ENCODE data around the gene ATP8A2.

ATP8A2 gene

GRCh38 chr13:25422153-25422552 is 50.4 kb downstream of the ATP8A2 start:
- no peaks in the 10 kb centered on the region for H3K9me3 ChIP-seq (ENCODE audit: low read depth, low read length)
- DNase-seq (ENCODE audit: low read depth, low spot score), result no peak
- no peak overlapping the region for H3K9ac ChIP-seq (ENCODE audit: insufficient read length)
- H3K36me3 ChIP-seq (ENCODE audit: insufficient read depth, low read length), result no peaks in the 10 kb centered on the region
- H3K4me3 ChIP-seq, result no peak overlapping the region
- no peak overlapping the region for H3K27ac ChIP-seq
- no peak for TF ChIP-seq EZH2 (IDR thresholded peaks at IDR 0.05)

GRCh38 chr13:25423831-25424230 is 52.1 kb downstream of the ATP8A2 start:
- Histone ChIP-seq H3K9ac (ENCODE audit: insufficient read length) (no peak overlapping the region), H3K36me3 (ENCODE audit: insufficient read depth, low read length) (no peaks in the 10 kb centered on the region), H3K27ac (no peak overlapping the region), H3K9me3 (ENCODE audit: low read depth, low read length) (no peaks in the 10 kb centered on the region), H3K4me3 (no peak overlapping the region)
- DNase-seq (ENCODE audit: low read depth, low spot score), result no peak
- TF ChIP-seq POLR2AphosphoS5 (IDR thresholded peaks at IDR 0.05; ENCODE audit: borderline replicate concordance, low read depth, low read length) (no peak), EZH2 (IDR thresholded peaks at IDR 0.05) (no peak), FOXP2 (optimal IDR thresholded peaks at IDR 0.05; ENCODE audit: control extremely low read depth, extremely low read length, insufficient read depth) (no peak)

GRCh38 chr13:25429466-25429865 is 57.7 kb downstream of the ATP8A2 start:
- Histone ChIP-seq H3K9ac (ENCODE audit: insufficient read length) (no peak overlapping the region), H3K27ac (no peak overlapping the region), H3K9me3 (ENCODE audit: low read depth, low read length) (no peaks in the 10 kb centered on the region), H3K36me3 (ENCODE audit: insufficient read depth, low read length) (no peaks in the 10 kb centered on the region), H3K4me3 (no peak overlapping the region)
- no peak for DNase-seq (ENCODE audit: low read depth, low spot score)
- TF ChIP-seq EZH2 (IDR thresholded peaks at IDR 0.05) (no peak), FOXP2 (optimal IDR thresholded peaks at IDR 0.05; ENCODE audit: control extremely low read depth, extremely low read length, insufficient read depth) (no peak), POLR2AphosphoS5 (IDR thresholded peaks at IDR 0.05; ENCODE audit: borderline replicate concordance, low read depth, low read length) (no peak)

- no peak overlapping the region for H3K27ac ChIP-seq
- DNase-seq (ENCODE audit: low read depth, low spot score), result no peak
- no peak overlapping the region for H3K9ac ChIP-seq (ENCODE audit: insufficient read length)
- H3K4me3 ChIP-seq, result no peak overlapping the region
- H3K9me3 ChIP-seq (ENCODE audit: low read depth, low read length), result no peaks in the 10 kb centered on the region
- no peaks in the 10 kb centered on the region for H3K36me3 ChIP-seq (ENCODE audit: insufficient read depth, low read length)
- TF ChIP-seq FOXP2 (optimal IDR thresholded peaks at IDR 0.05; ENCODE audit: control extremely low read depth, extremely low read length, insufficient read depth) (no peak), EZH2 (IDR thresholded peaks at IDR 0.05) (no peak), POLR2AphosphoS5 (IDR thresholded peaks at IDR 0.05; ENCODE audit: borderline replicate concordance, low read depth, low read length) (no peak)
Measured at GRCh38 chr13:25432691-25433090, 60.9 kb downstream of the ATP8A2 start.

GRCh38 chr13:25440061-25440460 is 68.3 kb downstream of the ATP8A2 start:
- TF ChIP-seq POLR2AphosphoS5 (IDR thresholded peaks at IDR 0.05; ENCODE audit: borderline replicate concordance, low read depth, low read length) (no peak), FOXP2 (optimal IDR thresholded peaks at IDR 0.05; ENCODE audit: control extremely low read depth, extremely low read length, insufficient read depth) (no peak), EZH2 (IDR thresholded peaks at IDR 0.05) (no peak)
- no peak overlapping the region for H3K27ac ChIP-seq
- H3K36me3 ChIP-seq (ENCODE audit: insufficient read depth, low read length), result no peaks in the 10 kb centered on the region
- H3K9me3 ChIP-seq (ENCODE audit: low read depth, low read length), result no peaks in the 10 kb centered on the region
- no peak for DNase-seq (ENCODE audit: low read depth, low spot score)
- H3K9ac ChIP-seq (ENCODE audit: insufficient read length), result no peak overlapping the region
- no peak overlapping the region for H3K4me3 ChIP-seq

GRCh38 chr13:25446261-25446660 is 74.5 kb downstream of the ATP8A2 start:
- Histone ChIP-seq H3K9ac (ENCODE audit: insufficient read length) (no peak overlapping the region), H3K4me3 (peak overlapping the region; percentile 28; the same call in 1 of the 2 replicates), H3K36me3 (ENCODE audit: insufficient read depth, low read length) (no peaks in the 10 kb centered on the region), H3K9me3 (ENCODE audit: low read depth, low read length) (no peaks in the 10 kb centered on the region), H3K27ac (no peak overlapping the region)
- DNase-seq (ENCODE audit: low read depth, low spot score), result no peak
- no peak for TF ChIP-seq POLR2AphosphoS5 (IDR thresholded peaks at IDR 0.05; ENCODE audit: borderline replicate concordance, low read depth, low read length)
- no peak for TF ChIP-seq EZH2 (IDR thresholded peaks at IDR 0.05)
- no peak for TF ChIP-seq FOXP2 (optimal IDR thresholded peaks at IDR 0.05; ENCODE audit: control extremely low read depth, extremely low read length, insufficient read depth)

- no peaks in the 10 kb centered on the region for H3K36me3 ChIP-seq (ENCODE audit: insufficient read depth, low read length)
- H3K9ac ChIP-seq (ENCODE audit: insufficient read length), result no peak overlapping the region
- no peaks in the 10 kb centered on the region for H3K9me3 ChIP-seq (ENCODE audit: low read depth, low read length)
- H3K27ac ChIP-seq, result no peak overlapping the region
- H3K4me3 ChIP-seq, result no peak overlapping the region
- TF ChIP-seq FOXP2 (optimal IDR thresholded peaks at IDR 0.05; ENCODE audit: control extremely low read depth, extremely low read length, insufficient read depth) (no peak), EZH2 (IDR thresholded peaks at IDR 0.05) (no peak), POLR2AphosphoS5 (IDR thresholded peaks at IDR 0.05; ENCODE audit: borderline replicate concordance, low read depth, low read length) (no peak)
- DNase-seq (ENCODE audit: low read depth, low spot score), result no peak
Measured at GRCh38 chr13:25447396-25447795, 75.6 kb downstream of the ATP8A2 start.

- DNase-seq (ENCODE audit: low read depth, low spot score), result no peak
- Histone ChIP-seq H3K9ac (ENCODE audit: insufficient read length) (no peak overlapping the region), H3K4me3 (no peak overlapping the region), H3K9me3 (ENCODE audit: low read depth, low read length) (no peaks in the 10 kb centered on the region), H3K36me3 (ENCODE audit: insufficient read depth, low read length) (no peaks in the 10 kb centered on the region), H3K27ac (no peak overlapping the region)
- no peak for TF ChIP-seq FOXP2 (optimal IDR thresholded peaks at IDR 0.05; ENCODE audit: control extremely low read depth, extremely low read length, insufficient read depth)
- TF ChIP-seq POLR2AphosphoS5 (IDR thresholded peaks at IDR 0.05; ENCODE audit: borderline replicate concordance, low read depth, low read length), result no peak
- TF ChIP-seq EZH2 (IDR thresholded peaks at IDR 0.05), result no peak
Measured at GRCh38 chr13:25453850-25454365, 82.1 kb downstream of the ATP8A2 start.

- H3K9me3 ChIP-seq (ENCODE audit: low read depth, low read length), result no peaks in the 10 kb centered on the region
- TF ChIP-seq POLR2AphosphoS5 (IDR thresholded peaks at IDR 0.05; ENCODE audit: borderline replicate concordance, low read depth, low read length), result no peak
- no peak for TF ChIP-seq EZH2 (IDR thresholded peaks at IDR 0.05)
- no peak for TF ChIP-seq FOXP2 (optimal IDR thresholded peaks at IDR 0.05; ENCODE audit: control extremely low read depth, extremely low read length, insufficient read depth)
- no peak overlapping the region for H3K4me3 ChIP-seq
- DNase-seq (ENCODE audit: low read depth, low spot score), result peak; percentile 20
- H3K9ac ChIP-seq (ENCODE audit: insufficient read length), result no peak overlapping the region
- H3K27ac ChIP-seq, result no peak overlapping the region
- no peaks in the 10 kb centered on the region for H3K36me3 ChIP-seq (ENCODE audit: insufficient read depth, low read length)
Measured at GRCh38 chr13:25455146-25455545, 83.4 kb downstream of the ATP8A2 start.
